Measurements from ENCODE around the gene TMEM8B.

GRCh38 chr9:35872505-35872904 lies 43.5 kb downstream of the TMEM8B start:
- TF ChIP-seq CTCF (IDR thresholded peaks at IDR 0.05; ENCODE audit: low read depth, low read length, poor library complexity, severe bottlenecking) (no peak), EZH2phosphoT487 (IDR thresholded peaks at IDR 0.05; ENCODE audit: borderline replicate concordance, low read length) (no peak)

All from DOHH2 (cell line).